GM19025 (cell line): ENCODE data around the gene DIP2C.
"Not testable (repeated sequence)": the region's sequence is repeated elsewhere in the genome, so short reads cannot be mapped to it uniquely, and the experiment has no call there.

Experiments
- ATAC-seq: cut with Tn5 transposase; IDR thresholded peaks from one replicate; pipeline ENCODE4 v1.9.1; 2021; ENCODE audit warnings: mild to moderate bottlenecking, low read depth, moderate library complexity; ENCODE audit not compliant: unreplicated experiment

The DIP2C gene

DNA sequence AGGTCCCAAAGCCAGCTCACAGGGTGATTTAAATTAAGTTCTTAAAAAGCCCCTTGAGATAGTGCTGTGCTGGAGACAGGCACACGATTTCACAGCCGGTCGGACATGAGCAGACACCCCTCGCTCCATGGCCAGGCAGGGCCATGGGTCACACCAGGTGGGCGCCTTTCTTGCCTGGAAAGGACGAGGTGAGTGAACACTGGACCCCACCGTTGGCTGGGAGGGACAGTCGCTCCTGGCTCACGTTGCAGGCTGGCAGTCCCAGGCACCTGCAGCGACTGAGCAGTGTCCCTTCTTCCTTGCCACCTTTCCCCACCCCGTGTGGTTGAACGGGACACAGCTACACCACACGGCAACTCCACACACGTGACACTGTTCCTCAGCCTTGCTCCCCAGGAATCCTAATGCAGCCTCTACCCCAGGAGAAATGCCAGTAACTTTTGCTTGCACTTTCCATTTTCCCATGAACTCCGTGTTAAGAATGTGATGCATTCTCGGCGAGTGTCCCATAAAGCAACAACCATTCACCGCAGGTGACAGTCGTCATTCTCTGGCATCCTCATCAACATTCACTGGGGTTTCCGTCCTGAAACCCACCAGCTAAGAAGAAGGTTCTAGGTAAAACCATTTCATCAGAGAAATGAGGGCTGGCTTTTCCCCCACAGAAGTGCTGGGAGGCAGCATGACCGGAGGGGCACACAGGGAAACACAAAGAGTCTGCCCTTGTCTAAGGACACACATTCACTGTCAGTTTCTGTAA is 336.8 kb downstream of the DIP2C start:
- no peak for ATAC-seq

DNA sequence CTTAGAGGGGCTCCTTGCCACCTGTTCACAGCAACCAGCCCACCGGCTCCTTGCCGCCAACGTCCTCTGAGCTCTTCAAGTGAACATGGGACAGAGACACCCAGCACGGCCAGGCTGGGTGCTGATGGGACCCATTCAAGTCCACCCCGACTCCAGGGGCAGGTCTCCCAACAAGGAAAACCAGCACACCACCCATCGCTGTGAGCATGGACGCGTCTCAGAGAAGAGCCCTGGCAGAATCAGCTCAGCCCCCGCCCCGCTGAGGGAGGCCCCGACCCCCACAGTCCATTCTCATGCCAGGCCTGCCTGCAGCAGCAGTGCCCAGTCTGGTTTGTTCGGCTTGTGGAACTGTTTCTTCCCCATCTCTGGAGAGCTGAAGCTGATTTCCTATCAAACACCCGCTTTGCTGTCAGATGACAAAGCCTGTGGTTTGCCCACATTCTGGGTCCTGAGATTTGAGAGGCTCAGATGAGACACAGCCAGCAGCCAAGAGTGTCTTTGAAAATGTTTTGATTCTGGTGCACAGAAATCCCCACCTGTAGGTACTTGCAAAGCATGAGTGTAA is 337.6 kb downstream of the DIP2C start:
- no peak for ATAC-seq

DNA sequence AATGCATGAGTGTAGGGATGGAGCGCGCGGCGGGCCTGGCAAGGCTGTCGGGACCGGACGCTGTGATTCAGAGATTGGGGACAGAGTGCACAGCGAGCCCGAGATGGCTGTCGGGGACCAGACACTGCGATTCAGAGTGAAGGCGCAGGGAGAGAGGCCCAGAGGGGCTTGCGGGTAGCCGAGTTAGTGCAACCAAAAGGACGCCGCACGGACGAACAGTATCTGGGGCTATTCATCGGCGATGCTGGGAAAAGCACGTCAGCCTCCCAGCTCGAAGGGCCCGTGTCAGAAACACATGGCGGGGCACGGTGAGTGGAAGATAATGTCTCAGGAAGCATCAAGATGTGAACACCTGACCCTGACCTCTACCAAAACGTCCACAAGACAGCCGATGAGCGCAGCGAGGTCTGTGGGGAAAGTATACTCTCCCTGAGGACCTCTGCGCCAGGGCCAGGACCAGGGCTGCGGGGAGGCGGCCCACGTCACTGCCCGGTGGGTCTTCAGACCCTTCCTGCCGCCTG is 338.4 kb downstream of the DIP2C start:
- no peak for ATAC-seq

DNA sequence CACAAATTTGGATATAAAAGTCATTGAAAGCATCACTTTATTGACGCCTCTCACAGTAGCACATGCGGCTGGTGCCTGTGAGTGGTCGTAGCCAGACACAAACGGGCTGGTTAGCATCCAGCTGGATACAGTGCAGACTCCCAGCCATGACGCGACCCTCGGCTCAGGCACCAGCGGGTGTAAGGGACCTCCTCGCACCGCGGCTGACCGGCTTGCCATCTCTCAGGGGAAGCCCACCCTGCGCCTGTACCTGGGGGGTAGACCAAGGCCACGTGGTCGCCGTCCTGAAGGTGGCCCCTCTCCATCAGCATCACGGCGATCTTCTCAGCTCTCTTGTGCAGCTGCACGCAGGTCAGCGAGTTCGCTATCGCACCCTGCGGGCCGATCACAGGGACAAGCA is 340.4 kb downstream of the DIP2C start:
- ATAC-seq = no peak

DNA sequence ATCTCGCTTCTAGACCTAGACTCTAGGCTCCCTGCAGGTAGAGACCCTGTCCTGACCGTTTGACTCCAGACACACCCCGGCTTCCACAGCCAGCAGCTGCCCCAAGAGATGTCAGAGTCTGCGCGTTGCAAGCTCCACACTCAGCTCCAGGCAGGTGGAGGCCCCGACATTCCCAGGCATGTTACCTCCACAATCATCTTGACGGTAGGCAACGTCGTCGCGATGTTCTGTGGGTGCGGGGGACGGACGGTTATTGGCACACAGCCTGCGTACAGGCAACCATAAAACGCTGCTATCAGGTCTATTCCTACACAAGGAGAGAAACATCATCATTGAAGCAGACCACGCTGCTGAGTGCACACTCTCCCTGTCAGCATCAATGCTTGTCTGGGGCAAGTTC is 341.0 kb downstream of the DIP2C start:
- no peak for ATAC-seq

DNA sequence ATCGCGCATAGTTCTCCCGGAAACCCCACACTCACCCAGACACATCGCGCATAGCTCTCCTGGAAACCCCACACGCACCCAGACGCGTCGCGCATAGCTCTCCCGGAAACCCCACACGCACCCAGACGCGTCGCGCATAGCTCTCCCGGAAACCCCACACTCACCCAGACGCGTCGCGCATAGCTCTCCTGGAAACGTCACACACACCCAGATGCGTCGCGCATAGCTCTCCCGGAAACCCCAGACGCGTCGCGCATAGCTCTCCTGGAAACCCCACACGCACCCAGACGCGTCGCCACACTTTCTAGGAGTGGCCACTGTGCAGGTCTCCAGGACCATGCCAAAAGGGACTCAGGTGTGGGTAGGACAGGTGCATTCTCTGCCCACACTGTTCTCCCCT is 341.7 kb downstream of the DIP2C start:
- not testable (repeated sequence) for ATAC-seq

DNA sequence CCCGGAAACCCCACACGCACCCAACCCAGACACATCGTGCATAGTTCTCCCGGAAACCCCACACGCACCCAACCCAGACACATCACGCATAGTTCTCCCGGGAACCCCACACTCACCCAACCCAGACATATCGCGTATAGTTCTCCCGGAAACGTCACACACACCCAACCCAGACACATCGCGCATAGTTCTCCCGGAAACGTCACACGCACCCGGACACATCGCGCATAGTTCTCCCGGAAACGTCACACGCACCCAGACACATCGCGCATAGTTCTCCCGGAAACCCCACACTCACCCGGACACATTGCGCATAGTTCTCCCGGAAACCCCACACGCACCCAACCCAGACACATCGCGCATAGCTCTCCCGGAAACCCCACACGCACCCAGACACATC is 342.3 kb downstream of the DIP2C start:
- ATAC-seq = not testable (repeated sequence)

DNA sequence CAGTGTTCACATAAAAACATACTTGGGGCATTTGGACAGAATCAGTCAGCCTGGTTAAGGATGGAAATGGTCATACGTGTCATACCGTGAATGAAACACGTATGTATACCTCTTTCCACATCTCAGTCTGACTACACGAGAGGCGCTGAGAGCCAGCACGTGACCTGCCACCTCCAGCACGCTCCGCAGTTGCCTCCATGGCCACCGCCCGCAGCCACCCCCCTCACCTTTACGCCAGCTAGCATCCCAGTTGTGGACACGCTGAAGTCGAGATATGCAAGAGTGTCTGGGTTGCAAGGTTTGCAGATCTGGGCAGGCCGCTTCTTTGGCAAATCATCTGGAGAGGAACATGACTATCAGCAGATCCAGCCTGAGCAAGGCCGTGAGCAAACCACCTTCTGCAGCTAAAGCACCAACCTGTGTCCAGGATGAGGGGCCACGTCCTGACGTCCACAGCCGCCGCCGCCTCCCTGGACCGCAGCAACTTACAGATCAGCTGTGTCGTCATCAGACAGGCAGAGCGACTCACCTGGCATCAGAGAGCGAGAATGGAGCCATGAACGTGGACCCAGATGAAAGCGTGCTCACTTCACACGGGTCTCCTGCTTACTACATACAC is 344.8 kb downstream of the DIP2C start:
- no peak for ATAC-seq

DNA sequence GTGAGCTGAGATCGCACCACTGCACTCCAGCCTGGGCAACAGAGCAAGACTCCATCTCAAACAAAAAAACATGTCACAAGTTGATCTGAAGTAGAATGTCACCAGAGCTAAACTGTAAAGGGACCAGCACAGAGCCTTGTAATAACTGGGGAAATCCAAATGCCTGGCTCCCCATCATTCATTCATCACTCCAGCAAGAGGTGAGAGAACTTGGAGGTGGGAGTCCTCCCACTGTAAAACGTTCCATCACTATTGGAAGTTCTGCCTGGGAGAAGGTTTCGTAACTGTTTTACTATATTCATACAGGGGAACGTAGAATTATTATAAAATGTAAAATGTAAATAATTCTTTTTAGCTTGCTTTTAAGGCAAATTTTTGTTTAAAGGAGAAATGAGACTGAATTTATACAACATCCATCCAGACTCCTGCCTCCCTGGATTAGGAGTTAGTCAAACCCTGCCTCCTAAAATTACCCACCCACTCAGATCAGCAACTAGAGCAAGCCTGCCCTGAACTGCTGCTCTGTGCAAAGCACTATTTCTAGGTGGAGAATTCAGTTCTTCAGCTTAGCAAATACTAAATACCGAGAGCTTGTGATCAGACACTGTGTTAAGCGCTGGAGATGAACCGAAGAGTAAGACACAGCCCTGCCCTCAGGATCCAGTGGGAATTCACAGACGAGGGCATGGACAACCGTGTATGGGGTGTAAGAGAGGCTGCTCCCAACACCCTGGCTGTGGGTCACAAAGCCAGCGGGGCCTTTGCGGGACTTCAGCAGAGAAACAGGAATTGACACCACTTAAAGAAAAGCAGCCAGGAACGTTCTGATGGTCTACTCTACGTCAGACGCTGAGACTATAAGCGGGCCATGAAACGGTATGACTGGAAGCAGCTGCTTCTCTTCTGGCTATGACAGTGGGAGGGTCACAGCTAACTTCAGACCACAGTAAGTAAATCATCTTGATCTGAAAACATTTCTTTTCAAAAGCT is 345.9 kb downstream of the DIP2C start:
- ATAC-seq = no peak

DNA sequence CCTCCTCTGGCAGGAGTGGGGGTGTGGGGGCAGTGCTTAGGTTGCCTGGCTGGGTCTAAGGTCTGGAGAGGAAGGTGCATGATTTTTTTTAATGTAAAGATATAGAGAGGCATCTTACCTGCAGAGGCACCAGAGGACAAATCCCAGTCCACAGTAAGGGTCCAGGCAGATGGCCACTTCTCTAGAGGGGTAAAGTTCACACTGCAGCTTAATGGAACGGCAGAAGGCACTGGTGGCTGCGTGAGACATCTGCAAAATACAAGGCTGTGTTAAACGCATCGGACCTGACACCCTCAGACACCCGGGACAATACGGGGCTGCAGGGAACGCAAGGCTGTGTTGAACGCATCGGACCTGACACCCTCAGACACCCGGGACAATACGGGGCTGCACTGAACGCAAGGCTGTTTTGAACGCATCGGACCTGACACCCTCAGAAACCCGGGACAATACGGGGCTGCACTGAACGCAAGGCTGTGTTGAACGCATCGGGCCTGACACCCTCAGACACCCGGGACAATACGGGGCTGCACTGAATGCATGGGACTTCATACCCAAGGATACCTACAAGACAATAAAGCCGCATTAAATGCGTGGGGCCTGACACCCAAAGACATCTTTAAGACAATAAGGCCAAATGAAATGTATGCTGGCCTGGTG is 348.3 kb downstream of the DIP2C start:
- ATAC-seq = no peak

DNA sequence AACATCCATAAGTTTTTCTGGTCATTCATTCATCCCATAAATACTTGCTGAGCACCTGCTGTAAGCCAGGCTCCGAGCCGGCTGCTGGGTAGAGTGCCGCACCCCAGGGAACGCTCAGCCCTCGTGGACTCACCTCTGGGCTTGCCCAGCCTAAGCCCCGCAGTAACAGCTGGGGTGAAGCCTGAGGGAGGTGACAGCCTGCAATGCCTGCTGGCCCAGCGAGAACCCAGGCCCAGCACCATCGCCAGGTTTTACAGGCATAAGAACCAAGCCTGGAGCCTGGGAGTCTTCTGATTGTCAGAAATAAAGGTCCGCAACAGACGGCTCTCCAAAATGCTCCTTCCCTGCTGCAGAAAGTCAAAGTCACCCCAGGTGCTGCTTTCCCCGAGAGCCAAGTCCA is 348.8 kb downstream of the DIP2C start:
- ATAC-seq = no peak

DNA sequence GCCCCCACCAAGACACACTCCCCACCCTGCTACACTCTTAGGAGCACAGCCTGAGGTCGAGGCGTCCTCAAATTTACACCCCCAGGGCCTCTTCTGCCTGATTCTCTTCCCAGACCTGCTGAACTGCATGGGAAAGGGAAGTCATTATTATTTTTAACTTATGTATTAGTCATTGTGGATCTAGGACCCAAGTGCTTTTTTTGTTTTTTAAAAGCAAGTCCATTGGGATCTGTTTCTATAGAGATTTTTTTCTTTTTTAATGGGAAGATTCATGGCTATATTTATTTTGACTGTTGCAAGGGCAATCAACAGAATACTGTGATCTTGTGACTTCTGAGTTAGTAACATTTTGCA is 350.5 kb downstream of the DIP2C start:
- ATAC-seq = no peak

DNA sequence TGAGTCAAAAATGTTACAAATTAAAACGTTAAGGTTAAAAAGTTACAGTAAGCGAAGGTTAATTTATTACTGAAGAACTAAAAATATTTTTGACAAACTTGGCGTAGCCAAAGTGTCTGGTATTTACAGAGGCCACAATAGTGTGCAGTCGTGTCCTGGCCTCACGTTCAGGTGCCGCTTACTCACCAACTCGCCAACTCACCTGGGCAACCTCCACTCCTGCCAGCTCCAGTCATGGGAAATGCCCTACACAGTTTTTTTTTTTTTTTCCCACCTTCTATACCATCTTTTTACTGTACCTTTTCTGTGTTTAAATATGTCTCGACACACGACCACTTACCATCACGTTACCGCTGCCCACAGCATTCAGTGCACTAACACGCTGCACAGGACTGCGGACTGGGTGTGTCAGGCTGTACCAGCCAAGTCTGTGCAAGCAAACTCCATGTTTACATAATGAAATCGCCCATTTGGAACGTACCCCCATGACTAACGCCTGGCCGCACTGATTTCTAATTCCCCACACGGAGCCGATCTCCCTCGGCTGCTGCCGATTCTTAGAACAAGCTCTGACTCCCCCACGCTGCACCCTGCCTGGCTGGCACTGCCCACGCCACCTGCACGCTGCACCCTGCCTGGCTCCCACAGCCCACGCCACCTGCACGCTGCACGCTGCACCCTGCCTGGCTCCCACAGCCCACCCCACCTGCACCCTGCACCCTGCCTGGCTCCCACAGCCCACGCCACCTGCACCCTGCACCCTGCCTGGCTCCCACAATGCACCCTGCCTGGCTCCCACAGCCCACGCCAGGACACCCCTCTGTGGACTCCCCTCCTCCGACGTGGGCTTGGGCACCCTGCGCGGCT is 351.1 kb downstream of the DIP2C start:
- no peak for ATAC-seq

DNA sequence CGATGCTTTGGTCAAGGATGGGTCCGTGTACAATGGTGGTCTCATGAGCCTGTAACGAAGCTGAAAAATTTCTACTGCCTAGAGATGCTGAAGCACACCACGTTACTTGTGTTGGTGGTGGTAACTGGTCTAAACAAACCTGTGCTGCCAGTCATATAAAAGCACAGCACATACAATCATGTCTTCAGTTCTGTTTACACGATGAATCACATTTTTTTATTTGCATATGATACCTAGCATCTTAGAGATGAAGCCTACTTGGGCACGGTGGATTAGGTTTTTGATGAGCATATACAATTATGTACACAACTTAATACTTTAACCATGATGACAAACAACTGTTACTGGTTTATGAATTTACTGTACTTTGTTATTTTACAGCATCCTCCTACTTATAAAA is 353.2 kb downstream of the DIP2C start:
- no peak for ATAC-seq

DNA sequence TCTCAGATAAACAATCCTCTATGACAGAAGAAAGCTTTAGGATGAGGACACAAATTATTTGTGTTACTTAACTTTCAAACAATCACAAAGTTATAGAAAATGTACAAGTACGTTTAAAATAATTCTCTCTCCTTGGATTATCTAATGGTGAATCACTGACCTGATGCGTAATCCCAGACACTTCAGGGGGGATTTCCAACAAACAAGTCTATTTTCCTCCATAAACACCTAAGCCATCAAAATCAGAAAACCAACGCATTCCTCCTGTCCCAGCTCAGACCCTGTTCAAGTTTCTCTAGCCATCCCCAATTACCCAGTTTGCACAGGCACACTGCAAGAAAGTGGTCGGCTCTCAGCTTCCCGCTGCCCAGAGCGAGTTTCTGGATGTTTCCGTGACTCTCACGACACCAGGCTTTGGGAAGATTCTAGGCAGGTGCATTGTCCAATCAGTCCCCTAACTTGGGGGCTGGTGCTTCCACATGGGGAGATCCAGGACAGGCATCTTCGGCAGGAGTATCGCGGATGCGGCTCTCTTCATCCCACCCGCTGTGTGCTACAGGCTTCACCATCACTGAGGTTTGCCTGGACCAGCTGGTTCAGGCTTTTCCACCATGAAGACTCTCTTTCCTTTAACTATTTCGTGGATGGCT is 354.2 kb downstream of the DIP2C start:
- ATAC-seq = no peak

DNA sequence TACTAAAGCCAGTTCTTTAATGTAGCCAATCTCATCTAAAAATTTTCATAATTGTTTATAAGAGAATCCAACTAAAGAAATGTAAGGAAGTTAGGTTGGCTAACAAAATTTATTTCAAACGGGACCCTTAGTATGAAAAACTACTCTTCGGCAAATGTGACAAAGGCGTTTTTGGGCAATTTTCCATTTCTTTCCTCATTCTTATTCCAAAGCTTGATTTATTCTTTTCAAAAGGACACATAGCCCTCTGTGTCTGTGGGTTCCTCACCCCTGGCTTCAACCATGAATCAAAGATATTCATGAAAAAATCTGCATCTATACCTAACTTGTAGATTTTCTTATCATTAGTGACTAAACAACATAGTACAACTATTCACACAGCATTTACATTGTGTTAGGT is 358.3 kb downstream of the DIP2C start:
- no peak for ATAC-seq

DNA sequence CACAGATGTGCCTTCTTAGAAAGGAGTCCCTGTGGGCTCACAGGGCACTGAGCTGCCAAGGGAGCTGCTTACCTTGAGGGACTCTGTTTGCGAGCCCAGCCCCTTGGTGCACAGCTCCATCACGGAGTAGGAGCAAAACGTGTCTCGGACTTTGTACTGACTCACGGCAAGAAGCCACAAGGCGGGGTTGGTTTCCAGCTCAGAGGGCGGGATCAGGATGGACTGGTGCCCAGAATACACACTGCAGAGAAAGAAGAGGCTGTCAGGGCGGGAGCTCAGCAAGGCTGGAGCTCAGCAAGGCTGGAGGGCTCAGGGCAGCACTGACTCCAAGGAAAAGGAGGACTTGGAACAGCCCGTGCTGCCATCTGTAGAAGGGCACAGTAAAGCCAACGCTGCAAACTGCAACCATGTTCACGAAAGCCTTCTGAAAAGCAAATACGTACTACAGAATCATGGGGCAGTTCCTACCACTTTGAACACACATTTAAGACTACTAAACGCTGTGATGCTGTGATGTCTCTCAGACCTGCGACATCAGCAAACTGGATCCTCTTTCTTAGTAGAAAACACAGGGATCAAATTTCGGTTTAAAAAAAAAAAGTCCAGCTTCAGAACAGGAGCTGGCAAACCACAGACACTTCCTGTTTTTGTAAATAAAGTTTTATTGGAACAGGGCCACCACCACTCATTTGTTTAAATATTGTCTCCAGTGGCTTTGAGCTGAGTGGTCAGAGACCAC is 359.9 kb downstream of the DIP2C start:
- no peak for ATAC-seq
